Measurements from ENCODE around the gene SVIL.

SVIL gene

GRCh38 chr10:29409241-29410054 lies 225.3 kb downstream of the SVIL start:
- peaks cover 23% of the 10 kb centered on the region for H3K4me1 Mint-ChIP-seq (ENCODE audit: low read depth)
- peaks cover 18% of the 10 kb centered on the region for H3K9me3 Mint-ChIP-seq
- peak overlapping the region; percentile 89 for H3K27ac Mint-ChIP-seq
- no peaks in the 10 kb centered on the region for H3K27me3 Mint-ChIP-seq (ENCODE audit: low read depth)
- peaks cover 8% of the 10 kb centered on the region for H3K36me3 Mint-ChIP-seq (ENCODE audit: low read depth)
- peak; percentile 49 for DNase-seq (ENCODE audit: low spot score)
- H3K4me3 Mint-ChIP-seq, result peak overlapping the region; percentile 97

DNA sequence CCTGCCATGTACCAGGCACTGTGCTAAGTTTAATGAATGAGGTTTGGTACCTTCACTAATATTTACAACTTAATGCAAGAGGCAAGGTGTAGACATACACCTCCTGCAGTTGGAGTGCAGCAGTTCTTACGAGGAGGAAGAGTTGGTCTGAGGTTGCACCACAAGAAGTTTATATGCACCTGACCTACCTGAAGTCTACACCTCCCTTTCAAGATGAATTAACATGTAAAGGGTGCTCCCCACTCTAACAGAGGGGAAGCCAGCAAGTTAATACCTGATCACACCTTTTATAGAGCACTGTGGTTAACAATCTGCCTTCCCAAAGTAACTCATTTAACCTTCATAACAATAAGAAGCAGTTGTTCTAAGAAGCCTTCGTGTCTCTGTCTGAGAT lies 225.9 kb downstream of the SVIL start:
- Mint-ChIP-seq H3K4me3 (peak overlapping the region; percentile 97), H3K9me3 (peaks cover 18% of the 10 kb centered on the region), H3K27ac (peak overlapping the region; percentile 89), H3K36me3 (ENCODE audit: low read depth) (peaks cover 8% of the 10 kb centered on the region), H3K27me3 (ENCODE audit: low read depth) (no peaks in the 10 kb centered on the region), H3K4me1 (ENCODE audit: low read depth) (peaks cover 22% of the 10 kb centered on the region)
- DNase-seq (ENCODE audit: low spot score), result no peak
